ENCODE results near the gene SKAP1. TPM values are rescaled to one million over a fixed set of nuclear protein-coding genes. Genes with fewer than 3 reads are reported as not detected.
A peak's percentile ranks its signal among the peaks of the same experiment; 100 is the strongest.

SKAP1 gene
- total RNA-seq, 1 experiment from 2014 or later = 0.31 TPM

GRCh38 chr17:48128400-48128799, 301.6 kb downstream of the SKAP1 start:
- Histone ChIP-seq H3K36me3 (ENCODE audit: low read depth) (no peaks in the 10 kb centered on the region; the same call in 1 of the 2 replicates), H3F3A (ENCODE audit: insufficient read depth, low read depth) (no peaks in the 10 kb centered on the region; the same call in 1 of the 2 replicates), H4K20me1 (ENCODE audit: insufficient read depth) (no peaks in the 10 kb centered on the region), H3K9me3 (ENCODE audit: insufficient read depth, low read depth) (no peaks in the 10 kb centered on the region), H3K4me3 (no peak overlapping the region), H3K27me3 (ENCODE audit: insufficient read depth, low read depth) (no peaks in the 10 kb centered on the region), H3K27ac (no peak overlapping the region), H2AFZ (no peak overlapping the region), H3K4me2 (no peak overlapping the region), H3K4me1 (replicated peaks; ENCODE audit: insufficient read depth) (peaks cover 15% of the 10 kb centered on the region), H3K79me2 (ENCODE audit: low read depth) (no peaks in the 10 kb centered on the region), H3K9me2 (ENCODE audit: insufficient read depth) (no peaks in the 10 kb centered on the region)
- DNase-seq = no peak
- no TSS peak for BruUV-seq (replicated peaks)
- POLR2A ChIA-PET (ENCODE audit: unreplicated experiment) = interaction anchor here (0.6 kb wide), 1 partner anchor 171 kb away, joined by 3 read pairs; no protein-coding TSS in a partner anchor
- TF ChIP-seq EZH2 (IDR thresholded peaks at IDR 0.05; ENCODE audit: low read depth) (no peak), CTCF (conservative IDR thresholded peaks at IDR 0.05) (no peak)
- intact Hi-C loops (cut with micrococcal nuclease; ENCODE audit: unreplicated experiment) = no loop called here
- CTCF ChIA-PET = interaction anchor here (0.5 to 0.8 kb wide), 2 partner anchors 11 to 12 kb away, joined by 4 read pairs; no protein-coding TSS in a partner anchor

DNA sequence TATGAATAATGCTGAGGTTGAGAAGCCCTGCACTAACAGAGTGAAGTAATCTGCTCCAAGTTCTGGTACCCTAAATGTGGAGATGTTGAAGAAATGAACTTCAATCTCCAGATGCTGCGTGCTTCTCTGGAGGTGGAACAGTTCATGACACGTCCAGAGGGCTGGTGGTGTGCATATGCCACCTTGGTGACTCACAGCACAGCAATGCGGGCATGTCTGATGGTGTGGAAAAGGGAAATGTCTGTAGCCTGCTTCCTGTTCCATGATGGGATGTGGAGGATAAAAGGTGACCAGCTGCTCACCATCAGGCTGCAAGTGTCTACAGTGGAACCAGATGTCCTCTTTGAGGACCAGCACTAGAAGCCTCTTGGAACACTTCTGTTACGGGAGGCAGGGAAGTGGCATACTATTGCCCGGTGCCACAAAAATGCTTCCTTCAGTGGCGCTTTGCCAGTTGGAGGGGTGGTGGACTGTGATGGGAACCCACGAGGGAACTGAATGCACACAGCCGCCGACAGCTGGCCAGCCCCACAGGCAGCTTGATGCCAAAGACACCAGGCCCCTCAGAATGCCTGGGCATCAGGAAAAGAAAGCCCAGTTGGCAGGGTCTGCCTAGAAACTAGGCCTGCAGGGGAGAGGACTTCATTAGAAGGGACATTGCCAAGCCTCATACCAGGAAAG, 302.5 kb downstream of the SKAP1 start:
- POLR2A ChIA-PET (ENCODE audit: unreplicated experiment) = no interaction called here

DNA sequence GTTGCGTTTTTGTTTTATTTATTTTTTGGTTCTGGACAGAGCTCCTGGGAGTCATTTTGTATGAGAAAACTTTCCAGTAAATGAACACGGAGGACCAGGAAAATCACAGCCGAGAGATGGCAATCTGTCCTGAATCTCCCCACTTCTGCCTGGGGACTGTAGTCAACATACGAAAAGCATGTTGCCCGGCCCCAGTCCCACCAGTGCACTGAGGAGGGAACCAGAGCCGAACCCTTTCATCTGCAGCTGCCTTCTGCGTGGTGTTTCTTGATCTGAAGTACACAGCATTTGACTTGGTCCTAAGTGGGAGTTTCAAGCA, 303.5 kb downstream of the SKAP1 start:
- POLR2A ChIA-PET (ENCODE audit: unreplicated experiment) = no interaction called here
- H3K27me3 ChIP-seq (ENCODE audit: insufficient read depth, low read depth) = no peaks in the 10 kb centered on the region
- intact Hi-C loops (cut with micrococcal nuclease; ENCODE audit: unreplicated experiment) = no loop called here

More for the DNA sequence above, 302.5 kb downstream of the SKAP1 start:
- Histone ChIP-seq H4K20me1 (ENCODE audit: insufficient read depth) (no peaks in the 10 kb centered on the region), H3K27ac (no peak overlapping the region), H3K4me2 (0 out of 2 replicates have a peak overlapping the region, but pooled peaks have one; percentile 1), H2AFZ (no peak overlapping the region), H3K4me3 (no peak overlapping the region), H3F3A (ENCODE audit: insufficient read depth, low read depth) (no peaks in the 10 kb centered on the region; the same call in 1 of the 2 replicates), H3K9me3 (ENCODE audit: insufficient read depth, low read depth) (no peaks in the 10 kb centered on the region), H3K27me3 (ENCODE audit: insufficient read depth, low read depth) (no peaks in the 10 kb centered on the region), H3K79me2 (ENCODE audit: low read depth) (no peaks in the 10 kb centered on the region), H3K36me3 (ENCODE audit: low read depth) (peaks cover 2% of the 10 kb centered on the region; the same call in 1 of the 2 replicates), H3K4me1 (replicated peaks; ENCODE audit: insufficient read depth) (peaks cover 15% of the 10 kb centered on the region), H3K9me2 (ENCODE audit: insufficient read depth) (no peaks in the 10 kb centered on the region)
- CTCF ChIA-PET = interaction anchor here (0.7 to 0.8 kb wide), 2 partner anchors 12 to 27 kb away, joined by 3 to 4 read pairs; no protein-coding TSS in a partner anchor
- BruUV-seq (replicated peaks) = no TSS peak
- intact Hi-C loops (cut with micrococcal nuclease; ENCODE audit: unreplicated experiment) = no loop called here
- no peak for TF ChIP-seq CTCF (conservative IDR thresholded peaks at IDR 0.05)
- no peak for TF ChIP-seq EZH2 (IDR thresholded peaks at IDR 0.05; ENCODE audit: low read depth)
- peak; percentile 67 to 84 for DNase-seq

More for the DNA sequence above, 303.5 kb downstream of the SKAP1 start:
- Histone ChIP-seq H3F3A (ENCODE audit: insufficient read depth, low read depth) (no peaks in the 10 kb centered on the region; the same call in 1 of the 2 replicates), H3K27ac (no peak overlapping the region), H3K4me1 (replicated peaks; ENCODE audit: insufficient read depth) (peaks cover 15% of the 10 kb centered on the region), H3K79me2 (ENCODE audit: low read depth) (no peaks in the 10 kb centered on the region), H3K4me2 (no peak overlapping the region), H4K20me1 (ENCODE audit: insufficient read depth) (no peaks in the 10 kb centered on the region), H3K9me2 (ENCODE audit: insufficient read depth) (no peaks in the 10 kb centered on the region), H3K4me3 (no peak overlapping the region), H3K9me3 (ENCODE audit: insufficient read depth, low read depth) (no peaks in the 10 kb centered on the region), H2AFZ (no peak overlapping the region), H3K36me3 (ENCODE audit: low read depth) (peaks cover 9% of the 10 kb centered on the region; the same call in 1 of the 2 replicates)
- CTCF ChIA-PET = interaction anchor here (0.5 to 0.8 kb wide), 4 partner anchors 47 to 430 kb away, joined by 3 to 5 read pairs (median 3); no protein-coding TSS in a partner anchor
- DNase-seq = no peak
- TF ChIP-seq CTCF (conservative IDR thresholded peaks at IDR 0.05) = no peak
- TF ChIP-seq EZH2 (IDR thresholded peaks at IDR 0.05; ENCODE audit: low read depth) = no peak
- no TSS peak for BruUV-seq (replicated peaks)
